Osteoblast (primary cell): ENCODE measurements around the gene TENM4. TPM values are rescaled to one million over a fixed set of nuclear protein-coding genes. Genes with fewer than 3 reads are reported as not detected.

Experiments
- DNase-seq: peaks from one replicate; pipeline ENCODE4 v3.0.0; 2011; ENCODE audit warnings: low spot score, mixed read lengths; ENCODE audit not compliant: insufficient read length; ENCODE audit errors: missing footprints
- H2AFZ ChIP-seq: 2 replicates; pipeline ENCODE4 v1.6.0; 2011; ENCODE audit warnings: mild to moderate bottlenecking, low read length
- H3K27ac ChIP-seq: 2 replicates; pipeline ENCODE4 v1.5.1; 2011; ENCODE audit warnings: mild to moderate bottlenecking, low read depth, low read length, moderate library complexity
- H3K27me3 ChIP-seq: 2 replicates; pipeline ENCODE4 v1.6.0; 2012; ENCODE audit warnings: mild to moderate bottlenecking, control low read depth, inconsistent platforms, low read length, moderate library complexity; ENCODE audit not compliant: insufficient read depth
- H3K36me3 ChIP-seq: 2 replicates; pipeline ENCODE4 v1.5.1; 2011; ENCODE audit warnings: mild to moderate bottlenecking, low read length, control low read depth, moderate library complexity; ENCODE audit not compliant: insufficient read depth
- H3K4me1 ChIP-seq: 2 replicates; pipeline ENCODE4 v1.5.1; 2011; ENCODE audit warnings: mild to moderate bottlenecking, low read length, control low read depth, moderate library complexity; ENCODE audit not compliant: insufficient read depth
- H3K4me2 ChIP-seq: 2 replicates; pipeline ENCODE4 v1.6.0; 2011; ENCODE audit warnings: mild to moderate bottlenecking, low read length; ENCODE audit not compliant: insufficient read depth
- H3K4me3 ChIP-seq: fragments of 200-600 bp; sonication (generic); 3 replicates; pipeline ENCODE4 v1.5.1; 2012; ENCODE audit warnings: mild to moderate bottlenecking, low read length, inconsistent platforms; ENCODE audit not compliant: insufficient read depth
- H3K79me2 ChIP-seq: 2 replicates; pipeline ENCODE4 v1.6.0; 2012; ENCODE audit warnings: mild to moderate bottlenecking, low read length, control low read depth, inconsistent platforms; ENCODE audit not compliant: insufficient read depth
- H3K9me3 ChIP-seq: 2 replicates; pipeline ENCODE4 v1.5.1; 2011; ENCODE audit warnings: low read depth, low read length, control low read depth
- H4K20me1 ChIP-seq: 2 replicates; pipeline ENCODE4 v1.6.0; 2012; ENCODE audit warnings: mild to moderate bottlenecking, low read length, control low read depth; ENCODE audit not compliant: insufficient read depth
- total RNA-seq: library from RNA; depleted of rRNA; stranded (reverse); fragments of >200 nt; gene quantifications from 2 replicates; pipeline ENCODE4 v1.2.3, GENCODE V29; 2012
- TF ChIP-seq, protein P1 (sequence below): IDR thresholded peaks from 2 replicates; pipeline ENCODE4 v1.5.1; 2011; ENCODE audit warnings: mild to moderate bottlenecking, low read depth, low read length, moderate library complexity; ENCODE audit errors: extremely low read depth

The TENM4 gene
- total RNA-seq, 1 donor, result 63.3 TPM

DNA sequence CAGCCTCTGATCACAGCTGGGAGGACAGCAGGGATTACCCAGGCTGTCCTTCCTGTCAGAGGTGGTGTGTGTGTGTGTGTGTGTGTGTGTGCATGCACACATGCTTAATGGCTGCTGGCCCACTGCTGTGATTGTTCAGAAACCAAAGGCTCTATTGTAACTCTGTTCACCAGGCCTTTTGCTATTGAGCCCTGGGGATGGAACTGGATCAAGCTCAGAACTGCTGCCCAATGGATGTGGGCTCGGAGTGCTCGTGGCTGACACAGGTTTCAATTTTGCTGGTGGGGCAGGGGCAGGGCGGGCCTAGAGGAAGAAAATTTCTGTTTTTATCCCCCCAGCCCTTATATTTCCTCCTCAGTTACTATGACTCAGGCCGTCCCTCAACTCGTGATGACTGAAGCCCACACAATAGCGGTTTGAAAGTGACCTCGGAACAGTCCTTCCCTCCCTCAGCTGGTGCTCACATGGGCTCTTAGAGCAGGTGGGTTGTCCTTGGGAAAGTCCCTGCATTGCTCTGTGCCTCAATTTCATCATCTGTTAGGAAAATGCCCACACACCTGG, 359.3 kb downstream of the TENM4 start:
- Histone ChIP-seq H3K4me2 (no peak overlapping the region), H3K4me3 (no peak overlapping the region), H3K79me2 (no peaks in the 10 kb centered on the region), H4K20me1 (no peaks in the 10 kb centered on the region), H3K36me3 (no peaks in the 10 kb centered on the region), H3K9me3 (no peaks in the 10 kb centered on the region), H3K27ac (no peak overlapping the region), H3K27me3 (no peaks in the 10 kb centered on the region), H3K4me1 (peaks cover 3% of the 10 kb centered on the region), H2AFZ (no peak overlapping the region)
- no peak for DNase-seq
- TF ChIP-seq, protein P1, sequence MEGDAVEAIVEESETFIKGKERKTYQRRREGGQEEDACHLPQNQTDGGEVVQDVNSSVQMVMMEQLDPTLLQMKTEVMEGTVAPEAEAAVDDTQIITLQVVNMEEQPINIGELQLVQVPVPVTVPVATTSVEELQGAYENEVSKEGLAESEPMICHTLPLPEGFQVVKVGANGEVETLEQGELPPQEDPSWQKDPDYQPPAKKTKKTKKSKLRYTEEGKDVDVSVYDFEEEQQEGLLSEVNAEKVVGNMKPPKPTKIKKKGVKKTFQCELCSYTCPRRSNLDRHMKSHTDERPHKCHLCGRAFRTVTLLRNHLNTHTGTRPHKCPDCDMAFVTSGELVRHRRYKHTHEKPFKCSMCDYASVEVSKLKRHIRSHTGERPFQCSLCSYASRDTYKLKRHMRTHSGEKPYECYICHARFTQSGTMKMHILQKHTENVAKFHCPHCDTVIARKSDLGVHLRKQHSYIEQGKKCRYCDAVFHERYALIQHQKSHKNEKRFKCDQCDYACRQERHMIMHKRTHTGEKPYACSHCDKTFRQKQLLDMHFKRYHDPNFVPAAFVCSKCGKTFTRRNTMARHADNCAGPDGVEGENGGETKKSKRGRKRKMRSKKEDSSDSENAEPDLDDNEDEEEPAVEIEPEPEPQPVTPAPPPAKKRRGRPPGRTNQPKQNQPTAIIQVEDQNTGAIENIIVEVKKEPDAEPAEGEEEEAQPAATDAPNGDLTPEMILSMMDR, result no peak

DNA sequence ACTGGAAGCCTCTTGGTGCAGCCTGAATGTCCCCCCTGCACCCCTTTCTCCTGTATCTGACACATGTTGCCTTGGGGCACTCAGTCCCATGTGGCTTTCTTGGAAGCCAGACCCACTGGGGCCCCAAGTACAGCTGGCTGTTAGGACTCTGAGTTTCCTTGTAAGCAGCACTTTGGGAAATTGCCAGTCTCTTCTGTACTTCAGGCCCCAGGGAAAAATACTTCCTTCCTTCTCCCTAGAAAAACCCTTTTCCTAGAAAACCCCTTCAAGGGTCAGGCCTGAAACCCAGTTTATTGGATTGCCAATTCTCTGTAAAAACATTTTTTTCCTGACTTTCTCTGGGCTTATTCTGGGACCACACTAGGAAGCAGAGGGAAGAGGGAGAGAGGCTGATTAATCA, 360.3 kb downstream of the TENM4 start:
- H3K9me3 ChIP-seq, result no peaks in the 10 kb centered on the region
- no peaks in the 10 kb centered on the region for H3K4me1 ChIP-seq
- no peak overlapping the region for H3K4me2 ChIP-seq
- H3K79me2 ChIP-seq, result no peaks in the 10 kb centered on the region
- H2AFZ ChIP-seq, result no peak overlapping the region
- H3K27ac ChIP-seq, result no peak overlapping the region
- H3K4me3 ChIP-seq, result no peak overlapping the region
- H3K36me3 ChIP-seq, result no peaks in the 10 kb centered on the region
- H4K20me1 ChIP-seq, result no peaks in the 10 kb centered on the region
- TF ChIP-seq, protein P1, result no peak
- no peaks in the 10 kb centered on the region for H3K27me3 ChIP-seq
- no peak for DNase-seq

DNA sequence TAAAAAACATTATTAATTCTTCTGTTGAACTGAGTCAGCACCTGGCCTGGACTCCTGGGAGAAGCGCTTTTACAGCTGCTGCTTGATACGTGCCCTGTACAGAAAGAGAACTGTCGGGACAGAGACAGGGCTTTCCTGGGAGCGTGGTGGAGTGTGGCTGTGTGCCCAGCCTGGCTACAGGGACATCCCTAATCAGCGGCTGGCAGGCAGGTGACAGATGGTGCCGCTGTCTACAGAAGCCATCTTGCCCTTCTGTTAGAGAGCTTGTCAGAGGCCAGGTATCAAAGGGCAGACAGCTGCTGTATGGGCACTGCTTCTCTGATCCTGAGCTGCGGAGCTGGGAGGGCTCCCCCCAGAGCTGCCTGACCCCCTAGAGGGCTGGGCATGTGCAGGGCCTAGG, 361.8 kb downstream of the TENM4 start:
- TF ChIP-seq, protein P1, result no peak
- Histone ChIP-seq H3K27me3 (no peaks in the 10 kb centered on the region), H3K4me2 (no peak overlapping the region), H2AFZ (no peak overlapping the region), H3K36me3 (no peaks in the 10 kb centered on the region), H3K4me3 (no peak overlapping the region), H3K4me1 (no peaks in the 10 kb centered on the region), H3K9me3 (no peaks in the 10 kb centered on the region), H3K79me2 (no peaks in the 10 kb centered on the region), H4K20me1 (no peaks in the 10 kb centered on the region), H3K27ac (no peak overlapping the region)
- no peak for DNase-seq

DNA sequence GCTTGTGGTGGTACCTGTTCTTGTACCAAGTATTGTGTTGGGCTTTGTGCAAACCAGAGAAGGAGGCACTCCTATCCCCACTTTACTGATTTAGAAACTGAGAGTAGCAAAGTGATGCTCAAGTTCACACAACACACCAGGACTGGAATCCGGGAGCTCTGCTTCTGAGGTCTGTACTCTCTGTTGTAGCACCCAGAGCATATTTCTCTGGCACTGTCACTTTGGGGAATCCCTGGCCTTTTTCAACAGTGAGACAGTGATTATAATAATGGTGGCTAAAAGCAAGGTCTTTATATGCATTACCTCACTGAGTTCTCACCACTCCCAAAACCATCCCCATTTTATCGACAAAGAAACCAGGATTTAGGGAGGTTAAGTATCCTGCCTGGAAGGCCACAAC, 362.4 kb downstream of the TENM4 start:
- no peaks in the 10 kb centered on the region for H3K9me3 ChIP-seq
- H3K79me2 ChIP-seq, result no peaks in the 10 kb centered on the region
- H3K36me3 ChIP-seq, result no peaks in the 10 kb centered on the region
- H3K27ac ChIP-seq, result no peak overlapping the region
- no peak overlapping the region for H3K4me3 ChIP-seq
- H3K4me2 ChIP-seq, result no peak overlapping the region
- H2AFZ ChIP-seq, result no peak overlapping the region
- no peaks in the 10 kb centered on the region for H3K27me3 ChIP-seq
- H3K4me1 ChIP-seq, result no peaks in the 10 kb centered on the region
- no peaks in the 10 kb centered on the region for H4K20me1 ChIP-seq
- TF ChIP-seq, protein P1, result no peak
- no peak for DNase-seq
